ENCODE data around the gene SFXN3. TPM values are rescaled to one million over a fixed set of nuclear protein-coding genes. Genes with fewer than 3 reads are reported as not detected.

Gene SFXN3
- total and polyA plus RNA-seq, 2 of the 13 experiments (the other 11 are each of a cell fraction or from before 2014, with no cell fraction given), result 16.8 to 71.5 TPM

DNA sequence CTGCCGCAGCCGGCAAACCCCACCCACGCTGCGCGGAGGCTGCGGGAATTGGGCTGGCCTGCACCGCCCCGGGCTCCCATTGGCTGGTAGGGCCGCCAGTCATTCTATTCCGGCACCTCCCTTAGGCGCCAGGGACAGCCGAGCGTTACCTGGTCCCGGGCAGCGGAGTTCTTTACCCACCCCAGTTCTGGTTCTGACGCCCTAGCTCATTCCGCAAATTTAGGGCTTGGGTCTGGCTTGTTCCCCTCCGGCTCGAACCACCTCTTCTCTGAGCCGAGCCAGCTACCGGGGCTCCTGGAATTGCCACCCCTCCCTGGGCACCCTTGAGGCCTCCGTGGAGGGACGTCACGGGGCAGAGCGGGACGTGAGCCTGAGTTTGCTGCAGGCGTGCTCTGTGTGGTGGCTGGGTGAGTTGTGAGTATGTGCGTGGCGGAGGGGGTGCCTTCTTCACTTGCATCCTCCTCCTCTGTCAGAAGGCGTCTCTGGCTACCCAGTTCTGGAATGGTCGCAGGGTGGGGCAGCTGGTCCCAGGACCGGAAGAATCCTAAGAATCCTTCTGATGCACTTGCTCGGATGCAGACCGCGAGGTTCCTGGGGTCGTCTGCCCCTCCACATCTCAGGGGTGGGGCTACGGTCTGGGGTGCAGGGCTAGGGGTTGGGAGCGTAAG is at the start of gene SFXN3, which contains the start of gene PDZD7 (continued):
- 0 out of 2 replicates have a peak, but pooled peaks have one; percentile 46 for TF ChIP-seq MXD1 (CRISPR knock-in tag; IDR thresholded peaks at IDR 0.05)
- TF ChIP-seq MIXL1 (CRISPR knock-in tag; IDR thresholded peaks at IDR 0.05), result peak; percentile 16; the same call in 1 of the 2 replicates
- TF ChIP-seq, protein P1, sequence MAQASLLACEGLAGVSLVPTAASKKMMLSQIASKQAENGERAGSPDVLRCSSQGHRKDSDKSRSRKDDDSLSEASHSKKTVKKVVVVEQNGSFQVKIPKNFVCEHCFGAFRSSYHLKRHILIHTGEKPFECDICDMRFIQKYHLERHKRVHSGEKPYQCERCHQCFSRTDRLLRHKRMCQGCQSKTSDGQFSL (CRISPR knock-in tag; IDR thresholded peaks at IDR 0.05), result no peak
- TF ChIP-seq ZNF788 (CRISPR knock-in tag; IDR thresholded peaks at IDR 0.05; ENCODE audit: borderline replicate concordance), result no peak
- TF ChIP-seq, protein P2, sequence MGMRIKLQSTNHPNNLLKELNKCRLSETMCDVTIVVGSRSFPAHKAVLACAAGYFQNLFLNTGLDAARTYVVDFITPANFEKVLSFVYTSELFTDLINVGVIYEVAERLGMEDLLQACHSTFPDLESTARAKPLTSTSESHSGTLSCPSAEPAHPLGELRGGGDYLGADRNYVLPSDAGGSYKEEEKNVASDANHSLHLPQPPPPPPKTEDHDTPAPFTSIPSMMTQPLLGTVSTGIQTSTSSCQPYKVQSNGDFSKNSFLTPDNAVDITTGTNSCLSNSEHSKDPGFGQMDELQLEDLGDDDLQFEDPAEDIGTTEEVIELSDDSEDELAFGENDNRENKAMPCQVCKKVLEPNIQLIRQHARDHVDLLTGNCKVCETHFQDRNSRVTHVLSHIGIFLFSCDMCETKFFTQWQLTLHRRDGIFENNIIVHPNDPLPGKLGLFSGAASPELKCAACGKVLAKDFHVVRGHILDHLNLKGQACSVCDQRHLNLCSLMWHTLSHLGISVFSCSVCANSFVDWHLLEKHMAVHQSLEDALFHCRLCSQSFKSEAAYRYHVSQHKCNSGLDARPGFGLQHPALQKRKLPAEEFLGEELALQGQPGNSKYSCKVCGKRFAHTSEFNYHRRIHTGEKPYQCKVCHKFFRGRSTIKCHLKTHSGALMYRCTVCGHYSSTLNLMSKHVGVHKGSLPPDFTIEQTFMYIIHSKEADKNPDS (CRISPR knock-in tag; IDR thresholded peaks at IDR 0.05), result no peak
- TF ChIP-seq HOXA3 (CRISPR knock-in tag; IDR thresholded peaks at IDR 0.05), result no peak; the same call in 1 of the 2 replicates
- no peak for TF ChIP-seq SETDB1 (CRISPR knock-in tag; IDR thresholded peaks at IDR 0.05; ENCODE audit: borderline replicate concordance)
- no peak for TF ChIP-seq ZNF614 (CRISPR knock-in tag; IDR thresholded peaks at IDR 0.05; ENCODE audit: borderline replicate concordance)
- no peak for TF ChIP-seq MBNL3 (CRISPR knock-in tag; conservative IDR thresholded peaks at IDR 0.05)
- no peak for TF ChIP-seq LCORL (IDR thresholded peaks at IDR 0.05)
- TF ChIP-seq LCORL (CRISPR knock-in tag; IDR thresholded peaks at IDR 0.05), result peak; percentile 41; the same call in 1 of the 2 replicates
- TF ChIP-seq, protein P3, sequence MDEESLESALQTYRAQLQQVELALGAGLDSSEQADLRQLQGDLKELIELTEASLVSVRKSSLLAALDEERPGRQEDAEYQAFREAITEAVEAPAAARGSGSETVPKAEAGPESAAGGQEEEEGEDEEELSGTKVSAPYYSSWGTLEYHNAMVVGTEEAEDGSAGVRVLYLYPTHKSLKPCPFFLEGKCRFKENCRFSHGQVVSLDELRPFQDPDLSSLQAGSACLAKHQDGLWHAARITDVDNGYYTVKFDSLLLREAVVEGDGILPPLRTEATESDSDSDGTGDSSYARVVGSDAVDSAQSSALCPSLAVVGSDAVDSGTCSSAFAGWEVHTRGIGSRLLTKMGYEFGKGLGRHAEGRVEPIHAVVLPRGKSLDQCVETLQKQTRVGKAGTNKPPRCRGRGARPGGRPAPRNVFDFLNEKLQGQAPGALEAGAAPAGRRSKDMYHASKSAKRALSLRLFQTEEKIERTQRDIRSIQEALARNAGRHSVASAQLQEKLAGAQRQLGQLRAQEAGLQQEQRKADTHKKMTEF (CRISPR knock-in tag; IDR thresholded peaks at IDR 0.05), result 0 out of 2 replicates have a peak, but pooled peaks have one; percentile 24
- TF ChIP-seq TAF1 (CRISPR knock-in tag; IDR thresholded peaks at IDR 0.05), result no peak; the same call in 1 of the 2 replicates
- TF ChIP-seq TOPORS (CRISPR knock-in tag; IDR thresholded peaks at IDR 0.05), result no peak
